OCI-LY7 (cell line): ENCODE measurements around the gene EPS15. TPM values are rescaled to one million over a fixed set of nuclear protein-coding genes. Genes with fewer than 3 reads are reported as not detected.

Experiments used
- BruUV-seq: library from RNA; stranded (reverse); fragments of 400-500 nt; replicated peaks from 2 replicates; lab custom pipeline; 2021; lab: Mats Ljungman, UMichigan
- CTCF ChIA-PET: fragments of 300-600 bp; sonication (Branson Sonifier 250); formaldehyde crosslinking; loops from one replicate; lab custom pipeline; 2022; ENCODE audit warnings: antibody characterized with exemption; ENCODE audit not compliant: unreplicated experiment; lab: Charles Lee
- POLR2A ChIA-PET: fragments of 300-600 bp; sonication (Branson Sonifier 250); formaldehyde crosslinking; loops from one replicate; lab custom pipeline; 2022; ENCODE audit warnings: antibody characterized with exemption; lab: Charles Lee
- DNase-seq: peaks from one replicate; pipeline ENCODE4 v3.0.0-alpha.2; 2015; ENCODE audit warnings: low spot score
- H2AFZ ChIP-seq: fragments of 200-600 bp; sonication (generic), shearing (Covaris generic); 2 replicates; pipeline ENCODE4 v1.6.1; 2014; ENCODE audit warnings: mild to moderate bottlenecking, antibody characterized with exemption, low read length, moderate library complexity
- H3K27ac ChIP-seq: fragments of 200-600 bp; sonication (generic); 2 replicates; pipeline ENCODE4 v1.5.1; 2014; ENCODE audit warnings: mixed run types, low read depth, mild to moderate bottlenecking, moderate library complexity, low read length, inconsistent platforms; ENCODE audit not compliant: poor library complexity, severe bottlenecking
- H3K36me3 ChIP-seq: fragments of 200-600 bp; sonication (generic); 2 replicates; pipeline ENCODE4 v1.6.1; 2014; ENCODE audit warnings: mild to moderate bottlenecking, antibody characterized with exemption, low read length, moderate library complexity, mixed read lengths; ENCODE audit not compliant: insufficient read depth
- H3K4me1 ChIP-seq: fragments of 200-600 bp; sonication (generic); 2 replicates; pipeline ENCODE4 v1.5.1; 2014; ENCODE audit warnings: mild to moderate bottlenecking, low read length; ENCODE audit not compliant: insufficient read depth, poor library complexity, severe bottlenecking
- H3K4me2 ChIP-seq: fragments of 200-600 bp; sonication (generic); 2 replicates; pipeline ENCODE4 v1.6.1; 2014; ENCODE audit warnings: mild to moderate bottlenecking, low read length
- H3K4me3 ChIP-seq: fragments of 200-600 bp; sonication (generic); 2 replicates; pipeline ENCODE4 v1.5.1; 2014; ENCODE audit warnings: mild to moderate bottlenecking, low read depth, low read length; ENCODE audit not compliant: poor library complexity, severe bottlenecking
- H3K79me2 ChIP-seq: fragments of 200-600 bp; sonication (generic); 2 replicates; pipeline ENCODE4 v1.6.1; 2016; ENCODE audit warnings: low read depth, mild to moderate bottlenecking, low read length, moderate library complexity, mixed read lengths; ENCODE audit not compliant: insufficient read depth
- H3K9me2 ChIP-seq: fragments of 200-600 bp; sonication (generic); 2 replicates; pipeline ENCODE4 v1.6.1; 2016; ENCODE audit warnings: mild to moderate bottlenecking, low read length, mixed read lengths; ENCODE audit not compliant: insufficient read depth
- H3K9me3 ChIP-seq: fragments of 200-600 bp; sonication (generic); 2 replicates; pipeline ENCODE4 v1.6.1; 2014; ENCODE audit warnings: mild to moderate bottlenecking, mixed run types, low read length, mixed read lengths
- H4K20me1 ChIP-seq: fragments of 200-600 bp; sonication (generic); 2 replicates; pipeline ENCODE4 v1.6.1; 2014; ENCODE audit warnings: mild to moderate bottlenecking, antibody characterized with exemption, low read length, moderate library complexity, mixed read lengths; ENCODE audit not compliant: insufficient read depth
- CTCF ChIP-seq: fragments of 200-600 bp; sonication (generic); conservative IDR thresholded peaks from 2 replicates; pipeline ENCODE4 v1.5.1; 2014; ENCODE audit warnings: mild to moderate bottlenecking, antibody characterized with exemption, low read length, moderate library complexity, mixed read lengths
- EZH2phosphoT487 ChIP-seq: fragments of 200-600 bp; sonication (generic); IDR thresholded peaks from 2 replicates; pipeline ENCODE4 v1.6.1; 2018; ENCODE audit warnings: low read depth, borderline replicate concordance, mild to moderate bottlenecking, mixed run types, antibody characterized with exemption, low read length, moderate library complexity, mixed read lengths
- intact Hi-C: fragments of 100-400 bp; cut with micrococcal nuclease; formaldehyde crosslinking; loops from one replicate; pipeline ENCODE4 v1.10.0; 2022; ENCODE audit not compliant: unreplicated experiment
- total RNA-seq, 2 experiments: library from RNA; depleted of rRNA in 1 of 2; stranded (reverse); fragments of >200 nt in 1 of 2; shearing (Covaris generic) in 1 of 2; gene quantifications; 2 replicates each; pipeline ENCODE4 v1.2.3, GENCODE V29; 2014 to 2022

EPS15 gene
- total RNA-seq, 2 experiments from 2014 or later = 23.8 to 73.2 TPM

GRCh38 chr1:51346086-51346942, 172.8 kb downstream of the EPS15 start:
- Histone ChIP-seq H4K20me1 (no peaks in the 10 kb centered on the region), H3K4me1 (no peaks in the 10 kb centered on the region), H3K4me2 (no peak overlapping the region), H3K9me3 (no peaks in the 10 kb centered on the region), H3K79me2 (no peaks in the 10 kb centered on the region), H3K27ac (no peak overlapping the region), H3K9me2 (no peaks in the 10 kb centered on the region), H3K36me3 (no peaks in the 10 kb centered on the region), H3K4me3 (no peak overlapping the region), H2AFZ (no peak overlapping the region)
- ChIA-PET CTCF (no interaction called here), POLR2A (interaction anchor here (0.6 to 1.2 kb wide), 4 partner anchors 25 to 342 kb away, joined by 3 read pairs; no protein-coding TSS in a partner anchor)
- intact Hi-C loops = loop anchor here (10.0 kb wide), 1 partner anchor 428 kb away; no protein-coding TSS in a partner anchor
- no TSS peak for BruUV-seq
- no peak for DNase-seq
- TF ChIP-seq EZH2phosphoT487 (no peak), CTCF (no peak)

GRCh38 chr1:51345300-51345687, 173.8 kb downstream of the EPS15 start:
- no peaks in the 10 kb centered on the region for H3K79me2 ChIP-seq
- ChIA-PET POLR2A (interaction anchor here (0.5 to 0.6 kb wide), 2 partner anchors 18 to 161 kb away, joined by 3 read pairs; no protein-coding TSS in a partner anchor), CTCF (no interaction called here)
- no peaks in the 10 kb centered on the region for H3K4me1 ChIP-seq
- TF ChIP-seq EZH2phosphoT487 (no peak), CTCF (no peak)
- H3K9me3 ChIP-seq = no peaks in the 10 kb centered on the region
- DNase-seq = no peak
- H3K9me2 ChIP-seq = no peaks in the 10 kb centered on the region
- no peak overlapping the region for H3K4me3 ChIP-seq
- no peaks in the 10 kb centered on the region for H4K20me1 ChIP-seq
- no peak overlapping the region for H3K27ac ChIP-seq
- H3K4me2 ChIP-seq = no peak overlapping the region
- H3K36me3 ChIP-seq = no peaks in the 10 kb centered on the region
- intact Hi-C loops = loop anchor here (10.0 kb wide), 1 partner anchor 430 kb away; no protein-coding TSS in a partner anchor
- no peak overlapping the region for H2AFZ ChIP-seq
- no TSS peak for BruUV-seq
